Measurements from ENCODE around the gene CFAP46.
"Not testable (repeated sequence)": the region's sequence is repeated elsewhere in the genome, so short reads cannot be mapped to it uniquely, and the experiment has no call there.

DNA sequence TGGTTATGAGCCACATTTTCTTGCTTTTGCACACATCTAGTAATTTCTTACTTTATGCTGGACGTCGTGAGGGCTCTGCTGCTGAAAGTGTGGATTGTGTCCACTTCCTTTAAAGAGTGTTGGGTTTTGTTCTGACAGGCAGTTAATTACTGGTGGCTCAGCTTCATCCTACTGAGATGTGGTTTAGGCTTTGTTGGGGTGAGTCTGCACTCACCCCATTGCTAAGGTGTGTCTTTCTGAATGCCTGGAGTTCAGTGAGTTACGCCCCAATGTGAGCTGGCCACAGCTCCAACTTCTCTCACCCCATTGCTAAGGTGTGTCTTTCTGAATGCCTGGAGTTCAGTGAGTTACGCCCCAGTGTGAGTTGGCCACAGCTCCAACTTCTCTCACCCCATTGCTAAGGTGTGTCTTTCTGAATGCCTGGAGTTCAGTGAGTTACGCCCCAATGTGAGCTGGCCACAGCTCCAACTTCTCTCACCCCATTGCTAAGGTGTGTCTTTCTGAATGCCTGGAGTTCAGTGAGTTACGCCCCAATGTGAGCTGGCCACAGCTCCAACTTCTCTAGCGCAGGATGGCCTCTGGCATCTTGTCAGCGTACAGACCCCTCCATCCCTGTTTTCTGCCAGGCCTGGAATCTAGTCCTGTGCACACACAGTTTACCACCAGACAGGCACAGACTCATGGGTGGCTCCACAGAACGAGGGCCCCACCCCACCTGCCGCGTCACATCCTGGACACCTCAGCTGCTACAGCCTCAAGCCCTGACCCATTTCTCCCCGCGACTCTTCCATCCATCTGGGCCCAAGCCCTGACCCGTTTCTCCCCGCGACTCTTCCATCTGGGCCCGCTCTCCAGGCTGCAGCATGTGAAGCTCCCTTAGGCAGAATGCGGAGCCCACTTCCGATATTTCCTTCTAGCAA lies 39.5 kb downstream of the CFAP46 start:
- TF ChIP-seq EZH2 (IDR thresholded peaks at IDR 0.05; ENCODE audit: low read depth, unreplicated experiment); STAT1 (IDR thresholded peaks at IDR 0.05; ENCODE audit: unreplicated experiment); CREB1 (CRISPR knock-in tag; IDR thresholded peaks at IDR 0.05; ENCODE audit: low read depth); EZH2phosphoT487 (IDR thresholded peaks at IDR 0.05; ENCODE audit: unreplicated experiment); NANOG (IDR thresholded peaks at IDR 0.05; ENCODE audit: borderline replicate concordance); POLR2AphosphoS5 (IDR thresholded peaks at IDR 0.05; ENCODE audit: low read depth): not testable (repeated sequence)
- TF ChIP-seq, protein P1, sequence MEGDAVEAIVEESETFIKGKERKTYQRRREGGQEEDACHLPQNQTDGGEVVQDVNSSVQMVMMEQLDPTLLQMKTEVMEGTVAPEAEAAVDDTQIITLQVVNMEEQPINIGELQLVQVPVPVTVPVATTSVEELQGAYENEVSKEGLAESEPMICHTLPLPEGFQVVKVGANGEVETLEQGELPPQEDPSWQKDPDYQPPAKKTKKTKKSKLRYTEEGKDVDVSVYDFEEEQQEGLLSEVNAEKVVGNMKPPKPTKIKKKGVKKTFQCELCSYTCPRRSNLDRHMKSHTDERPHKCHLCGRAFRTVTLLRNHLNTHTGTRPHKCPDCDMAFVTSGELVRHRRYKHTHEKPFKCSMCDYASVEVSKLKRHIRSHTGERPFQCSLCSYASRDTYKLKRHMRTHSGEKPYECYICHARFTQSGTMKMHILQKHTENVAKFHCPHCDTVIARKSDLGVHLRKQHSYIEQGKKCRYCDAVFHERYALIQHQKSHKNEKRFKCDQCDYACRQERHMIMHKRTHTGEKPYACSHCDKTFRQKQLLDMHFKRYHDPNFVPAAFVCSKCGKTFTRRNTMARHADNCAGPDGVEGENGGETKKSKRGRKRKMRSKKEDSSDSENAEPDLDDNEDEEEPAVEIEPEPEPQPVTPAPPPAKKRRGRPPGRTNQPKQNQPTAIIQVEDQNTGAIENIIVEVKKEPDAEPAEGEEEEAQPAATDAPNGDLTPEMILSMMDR (conservative IDR thresholded peaks at IDR 0.05; ENCODE audit: low read depth in 2 of 2): not testable (repeated sequence)
- TF ChIP-seq, protein P2, sequence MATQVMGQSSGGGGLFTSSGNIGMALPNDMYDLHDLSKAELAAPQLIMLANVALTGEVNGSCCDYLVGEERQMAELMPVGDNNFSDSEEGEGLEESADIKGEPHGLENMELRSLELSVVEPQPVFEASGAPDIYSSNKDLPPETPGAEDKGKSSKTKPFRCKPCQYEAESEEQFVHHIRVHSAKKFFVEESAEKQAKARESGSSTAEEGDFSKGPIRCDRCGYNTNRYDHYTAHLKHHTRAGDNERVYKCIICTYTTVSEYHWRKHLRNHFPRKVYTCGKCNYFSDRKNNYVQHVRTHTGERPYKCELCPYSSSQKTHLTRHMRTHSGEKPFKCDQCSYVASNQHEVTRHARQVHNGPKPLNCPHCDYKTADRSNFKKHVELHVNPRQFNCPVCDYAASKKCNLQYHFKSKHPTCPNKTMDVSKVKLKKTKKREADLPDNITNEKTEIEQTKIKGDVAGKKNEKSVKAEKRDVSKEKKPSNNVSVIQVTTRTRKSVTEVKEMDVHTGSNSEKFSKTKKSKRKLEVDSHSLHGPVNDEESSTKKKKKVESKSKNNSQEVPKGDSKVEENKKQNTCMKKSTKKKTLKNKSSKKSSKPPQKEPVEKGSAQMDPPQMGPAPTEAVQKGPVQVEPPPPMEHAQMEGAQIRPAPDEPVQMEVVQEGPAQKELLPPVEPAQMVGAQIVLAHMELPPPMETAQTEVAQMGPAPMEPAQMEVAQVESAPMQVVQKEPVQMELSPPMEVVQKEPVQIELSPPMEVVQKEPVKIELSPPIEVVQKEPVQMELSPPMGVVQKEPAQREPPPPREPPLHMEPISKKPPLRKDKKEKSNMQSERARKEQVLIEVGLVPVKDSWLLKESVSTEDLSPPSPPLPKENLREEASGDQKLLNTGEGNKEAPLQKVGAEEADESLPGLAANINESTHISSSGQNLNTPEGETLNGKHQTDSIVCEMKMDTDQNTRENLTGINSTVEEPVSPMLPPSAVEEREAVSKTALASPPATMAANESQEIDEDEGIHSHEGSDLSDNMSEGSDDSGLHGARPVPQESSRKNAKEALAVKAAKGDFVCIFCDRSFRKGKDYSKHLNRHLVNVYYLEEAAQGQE (IDR thresholded peaks at IDR 0.05; ENCODE audit: unreplicated experiment): not testable (repeated sequence)
- TF ChIP-seq, protein P3, sequence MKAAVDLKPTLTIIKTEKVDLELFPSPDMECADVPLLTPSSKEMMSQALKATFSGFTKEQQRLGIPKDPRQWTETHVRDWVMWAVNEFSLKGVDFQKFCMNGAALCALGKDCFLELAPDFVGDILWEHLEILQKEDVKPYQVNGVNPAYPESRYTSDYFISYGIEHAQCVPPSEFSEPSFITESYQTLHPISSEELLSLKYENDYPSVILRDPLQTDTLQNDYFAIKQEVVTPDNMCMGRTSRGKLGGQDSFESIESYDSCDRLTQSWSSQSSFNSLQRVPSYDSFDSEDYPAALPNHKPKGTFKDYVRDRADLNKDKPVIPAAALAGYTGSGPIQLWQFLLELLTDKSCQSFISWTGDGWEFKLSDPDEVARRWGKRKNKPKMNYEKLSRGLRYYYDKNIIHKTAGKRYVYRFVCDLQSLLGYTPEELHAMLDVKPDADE (IDR thresholded peaks at IDR 0.05): not testable (repeated sequence)
